C4-2B (cell line): Measurements from ENCODE around the gene SIMC1.

Experiments used
- H3K27ac ChIP-seq: fragments of 450-650 bp; 2 replicates; pipeline ENCODE4 v1.5.1; 2017
- CTCF ChIP-seq: fragments of 450-650 bp; conservative IDR thresholded peaks from 2 replicates; pipeline ENCODE4 v1.5.1; 2017; ENCODE audit warnings: mild to moderate bottlenecking
- ZFX ChIP-seq: fragments of 450-650 bp; IDR thresholded peaks from 2 replicates; pipeline ENCODE4 v1.6.1; 2017

SIMC1 gene

GRCh38 chr5:176350416-176350815, 112.2 kb downstream of the SIMC1 start:
- H3K27ac ChIP-seq = no peak overlapping the region
- no peak for TF ChIP-seq ZFX

- peak overlapping the region; percentile 8; the same call in 1 of the 2 replicates for H3K27ac ChIP-seq
- TF ChIP-seq CTCF = no peak
- TF ChIP-seq ZFX = no peak
Measured at GRCh38 chr5:176352116-176352878, 114.1 kb downstream of the SIMC1 start.

- no peak overlapping the region for H3K27ac ChIP-seq
- TF ChIP-seq CTCF (no peak), ZFX (no peak)
Measured at GRCh38 chr5:176353533-176353932, 115.3 kb downstream of the SIMC1 start.

- H3K27ac ChIP-seq = no peak overlapping the region
- TF ChIP-seq ZFX (no peak), CTCF (no peak; the same call in 1 of the 2 replicates)
Measured at GRCh38 chr5:176355400-176356178, 117.4 kb downstream of the SIMC1 start.

GRCh38 chr5:176356179-176356566, 117.9 kb downstream of the SIMC1 start:
- TF ChIP-seq ZFX (no peak), CTCF (no peak)
- H3K27ac ChIP-seq = no peak overlapping the region

- no peak overlapping the region for H3K27ac ChIP-seq
- no peak for TF ChIP-seq ZFX
- TF ChIP-seq CTCF = no peak
Measured at GRCh38 chr5:176359658-176360057, 121.4 kb downstream of the SIMC1 start.

- H3K27ac ChIP-seq = peak overlapping the region; percentile 82
- TF ChIP-seq CTCF (no peak), ZFX (no peak)
Measured at GRCh38 chr5:176360894-176361436, 122.7 kb downstream of the SIMC1 start.
